NCI-H345 (cell line): Measurements from ENCODE around the gene ZNF565.
"Not testable (repeated sequence)": the region's sequence is repeated elsewhere in the genome, so short reads cannot be mapped to it uniquely, and the experiment has no call there.

Experiments
- DNase-seq: peaks from one replicate; lab custom pipeline; 2025; lab: John Stamatoyannopoulos, UW

ZNF565 gene

GRCh38 chr19:36214386-36215275 is at the start of gene ZNF565, which contains the start of gene ZNF146:
TSS of gene ZNF565 (minus strand) at chr19:36214665. CDS start at chr19:36201985, 12,680 bp downstream.
TSS of gene ZNF146 (plus strand) at chr19:36215106. CDS start at chr19:36236441, 21,335 bp downstream.
- DNase-seq, result peak; percentile 100

- DNase-seq, result no peak
These were observed 44.7 kb upstream of the ZNF565 start for GRCh38 chr19:36259211-36259610.

DNA sequence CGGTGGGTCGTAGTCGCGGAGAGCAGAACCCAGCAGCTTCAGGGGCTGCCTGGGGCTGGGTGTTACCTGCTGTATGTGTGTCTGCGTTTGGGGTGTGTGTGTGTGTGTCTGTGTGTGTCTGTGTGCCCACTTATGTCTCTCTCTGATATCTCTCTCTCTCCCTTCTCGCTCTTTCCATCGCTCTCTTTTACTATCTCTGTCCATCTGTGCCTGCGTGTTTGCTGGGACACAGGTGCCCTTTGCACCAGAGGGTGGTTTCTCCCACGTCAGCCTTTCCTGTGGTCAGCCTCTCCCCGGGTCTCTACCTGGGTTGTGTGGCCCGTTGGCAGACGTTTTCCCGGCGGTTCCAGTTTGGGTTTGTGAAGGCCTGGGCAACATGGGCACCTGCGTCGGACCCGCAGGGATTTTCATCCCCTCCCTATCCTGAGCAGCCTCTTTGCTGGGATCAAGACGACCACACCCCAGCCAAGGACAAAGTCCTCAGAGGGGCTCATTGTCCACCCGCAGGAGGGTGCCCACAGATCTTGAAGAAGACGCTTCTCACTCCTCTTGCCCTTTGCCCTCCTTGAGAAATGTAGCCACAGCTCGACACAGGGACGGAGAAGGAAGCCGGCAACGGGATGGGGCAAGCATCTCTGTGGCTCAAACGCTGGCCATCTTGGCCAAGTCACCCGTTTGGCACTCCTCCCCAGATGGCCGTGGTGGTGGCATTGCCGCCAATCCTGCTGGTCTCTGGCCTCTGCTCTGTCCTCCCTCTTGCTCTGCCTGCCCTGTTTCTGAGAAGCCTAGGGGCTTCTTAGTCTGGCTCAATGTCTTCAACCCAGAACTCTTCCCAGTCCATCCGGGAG is 43.8 kb upstream of the ZNF565 start:
- no peak for DNase-seq

DNA sequence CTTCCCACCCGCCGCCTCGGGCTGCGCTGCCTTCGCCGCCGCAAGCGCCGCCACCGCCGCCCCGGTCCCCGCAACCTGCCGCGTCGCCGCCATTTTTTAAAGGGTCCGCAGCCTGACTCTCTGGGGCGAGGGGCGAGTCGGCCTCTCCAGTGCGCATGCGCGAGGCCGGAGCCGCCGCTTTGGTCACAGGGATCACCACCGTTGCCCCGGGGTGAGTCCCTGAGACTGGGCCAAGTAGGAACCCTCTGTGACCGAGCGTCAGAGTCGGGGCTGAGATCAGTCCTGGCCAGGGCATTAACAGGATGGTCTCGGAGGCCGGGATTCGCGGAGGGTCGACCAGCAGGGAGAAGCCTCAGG is 43.0 kb upstream of the ZNF565 start:
- peak; percentile 89 for DNase-seq

- no peak for DNase-seq
These were observed 42.5 kb upstream of the ZNF565 start for GRCh38 chr19:36256853-36257519.

DNA sequence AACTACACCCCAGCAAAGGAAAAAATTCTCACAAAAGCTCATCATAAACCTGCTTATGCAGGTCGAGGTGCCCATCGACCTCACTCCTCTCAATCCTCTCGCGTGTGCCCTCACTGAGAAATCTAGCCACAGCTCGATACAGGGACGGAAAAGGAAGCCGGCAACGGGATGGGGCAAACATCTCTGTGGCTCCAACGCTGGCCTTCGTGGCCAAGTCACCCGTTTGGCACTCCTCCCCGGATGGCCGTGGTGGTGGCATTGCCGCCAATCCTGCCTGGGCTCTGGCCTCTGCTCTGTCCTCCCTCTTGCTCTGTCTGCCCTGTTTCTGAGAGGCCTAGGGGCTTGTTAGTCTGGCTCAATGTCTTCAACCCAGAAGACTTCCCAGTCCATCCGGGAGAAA is 41.6 kb upstream of the ZNF565 start:
- no peak for DNase-seq

DNA sequence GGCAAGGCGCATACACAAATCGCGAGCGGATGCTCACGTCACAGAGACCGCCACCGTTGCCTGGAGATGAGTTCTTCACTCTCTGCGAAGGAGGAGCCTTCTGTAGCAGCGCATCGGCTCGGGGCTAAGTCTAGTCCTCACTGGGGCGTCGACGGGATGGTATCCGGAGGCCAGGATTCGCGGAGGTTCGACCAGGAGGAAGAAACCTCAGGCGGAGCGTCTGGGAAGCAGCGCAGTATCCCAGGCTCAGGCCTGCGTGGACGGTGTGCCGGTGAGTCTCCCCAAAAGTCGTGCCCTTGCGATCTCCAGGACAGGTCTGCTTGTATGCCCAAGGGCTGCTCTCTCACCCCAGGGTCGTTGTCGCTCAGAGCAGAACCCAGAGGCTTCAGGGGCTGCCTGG is 40.9 kb upstream of the ZNF565 start:
- DNase-seq, result no peak

- DNase-seq, result no peak
These were observed 40.4 kb upstream of the ZNF565 start for GRCh38 chr19:36254848-36255247.

GRCh38 chr19:36252047-36252446 is 37.6 kb upstream of the ZNF565 start:
- DNase-seq, result no peak

DNA sequence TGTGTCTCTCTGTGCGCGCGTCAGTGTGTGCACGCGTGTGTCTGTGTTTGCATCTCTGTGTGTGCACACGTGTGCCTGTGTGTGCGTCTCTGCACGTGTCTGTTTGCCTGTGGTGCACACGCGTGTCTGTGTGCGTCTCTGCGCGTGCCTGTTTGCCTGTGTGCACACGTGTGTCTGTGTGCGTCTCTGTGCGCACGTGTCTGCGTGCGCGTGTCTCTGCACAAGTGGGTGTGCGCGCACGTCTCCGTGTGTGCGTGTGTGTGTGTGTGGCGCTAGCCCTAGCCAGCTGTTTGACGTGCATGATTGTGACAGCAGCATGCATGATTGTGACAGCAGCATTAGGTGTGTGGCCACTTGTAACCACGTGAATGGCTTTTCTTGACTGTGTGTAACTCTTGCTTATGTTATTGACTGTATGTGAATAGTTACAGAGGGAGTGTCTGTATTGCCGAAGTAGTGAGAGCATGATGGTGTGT is 31.6 kb upstream of the ZNF565 start:
- peak; percentile 40 for DNase-seq

GRCh38 chr19:36245210-36246005 is 30.9 kb upstream of the ZNF565 start:
- peak; percentile 84 for DNase-seq

DNA sequence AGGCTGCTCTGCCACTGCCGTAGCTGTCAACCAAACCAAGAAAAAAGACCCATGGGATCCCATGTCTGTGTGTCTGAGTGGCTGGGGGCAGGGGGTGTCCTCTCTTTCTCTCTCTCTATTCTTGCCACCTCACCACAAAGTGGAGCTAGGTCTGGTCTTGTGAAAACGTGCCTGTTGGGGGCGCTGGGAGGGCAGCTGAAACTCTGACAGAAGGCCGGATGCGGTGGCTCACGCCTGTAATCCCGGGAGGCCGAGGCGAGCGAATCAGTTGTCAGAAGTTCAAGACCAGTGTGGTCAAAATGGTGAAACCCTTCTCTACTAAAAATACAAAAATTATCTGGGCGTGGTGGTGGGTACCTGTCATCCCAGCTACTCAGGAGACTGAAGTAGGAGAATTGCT is 29.6 kb upstream of the ZNF565 start:
- DNase-seq, result no peak

DNA sequence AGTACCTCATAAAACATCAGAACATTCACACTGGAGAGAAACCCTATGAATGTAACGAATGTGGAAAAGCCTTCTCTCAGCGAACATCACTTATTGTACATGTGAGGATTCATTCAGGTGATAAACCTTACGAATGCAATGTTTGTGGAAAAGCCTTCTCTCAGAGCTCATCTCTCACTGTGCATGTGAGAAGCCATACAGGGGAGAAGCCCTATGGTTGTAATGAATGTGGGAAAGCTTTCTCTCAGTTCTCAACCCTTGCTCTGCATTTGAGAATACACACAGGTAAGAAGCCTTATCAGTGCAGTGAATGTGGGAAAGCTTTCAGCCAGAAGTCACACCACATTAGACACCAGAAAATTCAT is 22.5 kb upstream of the ZNF565 start:
- DNase-seq, result no peak

GRCh38 chr19:36236304-36236945 is 22.0 kb upstream of the ZNF565 start:
- no peak for DNase-seq

- not testable (repeated sequence) for DNase-seq
These were observed 19.2 kb upstream of the ZNF565 start for GRCh38 chr19:36233626-36234025.

DNA sequence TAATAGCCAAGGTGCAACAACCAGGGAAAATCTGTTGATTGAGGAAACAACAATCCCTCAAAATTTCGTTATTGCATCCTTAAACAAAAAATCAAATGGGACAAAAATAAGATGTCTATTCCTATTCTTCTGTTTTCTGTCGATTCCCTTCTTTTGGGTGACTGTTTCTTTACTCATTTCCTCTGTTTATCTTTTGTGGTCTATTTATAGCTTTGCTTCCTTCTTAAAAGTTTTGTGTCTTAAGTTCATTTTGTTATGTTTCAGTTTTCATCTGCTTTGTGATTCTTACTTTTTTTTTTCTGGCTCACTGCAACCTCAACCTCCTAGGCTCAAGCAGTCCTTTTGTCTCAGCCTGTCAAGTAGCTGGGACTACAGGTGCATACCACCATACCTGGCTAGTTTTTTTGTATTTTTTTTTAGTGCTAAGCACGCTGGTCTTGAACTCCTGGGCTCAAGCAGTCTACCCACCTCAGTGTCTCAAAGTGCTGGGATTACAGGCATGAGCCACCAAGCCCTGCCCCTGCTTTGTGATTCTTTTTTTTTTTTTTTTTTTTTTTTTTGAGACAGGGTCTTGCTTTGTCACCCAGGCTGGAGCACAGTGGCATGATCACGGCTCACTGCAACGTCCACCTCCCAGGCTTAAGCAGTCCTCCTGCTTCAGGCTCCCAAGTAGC is 10.9 kb upstream of the ZNF565 start:
- DNase-seq, result no peak

GRCh38 chr19:36222503-36222902 is 8.0 kb upstream of the ZNF565 start:
- DNase-seq, result no peak

GRCh38 chr19:36221474-36221873 is 7.0 kb upstream of the ZNF565 start:
- DNase-seq, result no peak

GRCh38 chr19:36215276-36216123 is 1.0 kb upstream of the ZNF565 start:
- DNase-seq, result peak; percentile 9
